ENCODE measurements around the gene LRRC1.

Gene LRRC1

GRCh38 chr6:53962646-53963045 lies 167.8 kb downstream of the LRRC1 start:
- DNase-seq (ENCODE audit: low spot score), result no peak

DNA sequence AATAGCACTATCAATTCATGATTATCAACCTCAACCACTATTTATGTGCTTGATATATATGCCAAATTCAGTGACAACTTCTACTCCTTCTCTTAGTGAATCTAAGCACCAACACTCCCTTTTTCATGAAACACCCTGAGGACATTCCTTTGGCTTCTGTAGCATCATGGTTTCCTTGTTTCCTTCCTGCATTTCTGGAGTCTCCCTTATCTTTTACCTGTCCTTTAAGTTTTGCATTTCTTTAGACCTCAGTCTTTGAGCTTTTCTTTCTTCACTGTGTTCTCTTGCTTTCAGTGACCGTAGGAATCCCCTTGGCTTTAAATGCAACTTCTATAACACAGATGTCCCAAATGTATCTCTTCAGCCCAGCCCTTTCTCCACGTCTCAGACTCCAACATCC lies 172.6 kb downstream of the LRRC1 start:
- DNase-seq (ENCODE audit: low spot score), result no peak
